AG04450 (cell line): Measurements from ENCODE around the gene CD1E. TPM values are rescaled to one million over a fixed set of nuclear protein-coding genes. Genes with fewer than 3 reads are reported as not detected.

Experiments
- CTCF ChIA-PET: fragments of 300-600, 350-600 bp; formaldehyde crosslinking; extraction: SDS; loops from one replicate; lab custom pipeline; 2022; ENCODE audit warnings: antibody characterized with exemption, inconsistent platforms; lab: Charles Lee
- POLR2A ChIA-PET: fragments of 350-600 bp; formaldehyde crosslinking; extraction: SDS; loops from one replicate; lab custom pipeline; 2021; ENCODE audit warnings: antibody characterized with exemption, inconsistent platforms; lab: Yijun Ruan, JAX
- DNase-seq: peaks from one replicate; pipeline ENCODE4 v3.0.0-alpha.2; 2011; ENCODE audit warnings: low read depth, low spot score
- H3K27ac ChIP-seq: one replicate; pipeline ENCODE4 v1.5.1; 2012; ENCODE audit warnings: low read depth, low read length, control low read depth
- H3K27me3 ChIP-seq: one replicate; pipeline ENCODE4 v1.6.0; 2012; ENCODE audit warnings: low read length; ENCODE audit not compliant: control insufficient read depth, insufficient read depth
- H3K4me3 ChIP-seq: 2 replicates; pipeline ENCODE4 v1.5.1; 2011; ENCODE audit warnings: mild to moderate bottlenecking, low read depth, low read length, control low read depth
- H3K9me3 ChIP-seq: 2 replicates; pipeline ENCODE4 v1.5.1; 2012; ENCODE audit warnings: low read length; ENCODE audit not compliant: control insufficient read depth, insufficient read depth
- polyA plus RNA-seq: library from polyadenylated mRNA; depleted of rRNA; stranded (reverse); fragments of >200 nt; gene quantifications from 2 replicates; pipeline ENCODE4 v1.2.3, GENCODE V29; 2011
- TF ChIP-seq, protein P1 (sequence below): IDR thresholded peaks from 2 replicates; pipeline ENCODE4 v1.5.1; 2011; ENCODE audit warnings: low read depth, low read length, control low read depth, inconsistent platforms

The CD1E gene
- polyA plus RNA-seq, 1 experiment, result not detected

DNA sequence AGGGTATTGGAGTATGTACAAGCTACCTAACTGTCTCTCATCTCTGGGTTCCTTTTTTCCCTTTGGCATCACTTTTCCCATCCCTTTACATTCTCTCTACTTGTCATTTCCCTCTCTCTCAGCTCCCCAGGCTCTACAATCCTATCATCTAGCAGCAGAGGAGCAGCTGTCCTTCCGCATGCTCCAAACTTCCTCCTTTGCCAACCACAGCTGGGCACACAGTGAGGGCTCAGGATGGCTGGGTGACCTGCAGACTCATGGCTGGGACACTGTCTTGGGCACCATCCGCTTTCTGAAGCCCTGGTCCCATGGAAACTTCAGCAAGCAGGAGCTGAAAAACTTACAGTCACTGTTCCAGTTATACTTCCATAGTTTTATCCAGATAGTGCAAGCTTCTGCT is 561 bp downstream of the CD1E start:
- H3K27ac ChIP-seq, result no peak overlapping the region
- H3K27me3 ChIP-seq, result no peaks in the 10 kb centered on the region
- CTCF ChIA-PET, result no interaction called here
- DNase-seq, result no peak
- TF ChIP-seq, protein P1, sequence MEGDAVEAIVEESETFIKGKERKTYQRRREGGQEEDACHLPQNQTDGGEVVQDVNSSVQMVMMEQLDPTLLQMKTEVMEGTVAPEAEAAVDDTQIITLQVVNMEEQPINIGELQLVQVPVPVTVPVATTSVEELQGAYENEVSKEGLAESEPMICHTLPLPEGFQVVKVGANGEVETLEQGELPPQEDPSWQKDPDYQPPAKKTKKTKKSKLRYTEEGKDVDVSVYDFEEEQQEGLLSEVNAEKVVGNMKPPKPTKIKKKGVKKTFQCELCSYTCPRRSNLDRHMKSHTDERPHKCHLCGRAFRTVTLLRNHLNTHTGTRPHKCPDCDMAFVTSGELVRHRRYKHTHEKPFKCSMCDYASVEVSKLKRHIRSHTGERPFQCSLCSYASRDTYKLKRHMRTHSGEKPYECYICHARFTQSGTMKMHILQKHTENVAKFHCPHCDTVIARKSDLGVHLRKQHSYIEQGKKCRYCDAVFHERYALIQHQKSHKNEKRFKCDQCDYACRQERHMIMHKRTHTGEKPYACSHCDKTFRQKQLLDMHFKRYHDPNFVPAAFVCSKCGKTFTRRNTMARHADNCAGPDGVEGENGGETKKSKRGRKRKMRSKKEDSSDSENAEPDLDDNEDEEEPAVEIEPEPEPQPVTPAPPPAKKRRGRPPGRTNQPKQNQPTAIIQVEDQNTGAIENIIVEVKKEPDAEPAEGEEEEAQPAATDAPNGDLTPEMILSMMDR, result no peak
- H3K4me3 ChIP-seq, result no peak overlapping the region
- peaks cover 11% of the 10 kb centered on the region for H3K9me3 ChIP-seq
- POLR2A ChIA-PET, result no interaction called here

- DNase-seq, result no peak
- no peaks in the 10 kb centered on the region for H3K27me3 ChIP-seq
- H3K27ac ChIP-seq, result no peak overlapping the region
- TF ChIP-seq, protein P1, result no peak
- ChIA-PET CTCF (no interaction called here), POLR2A (no interaction called here)
- no peak overlapping the region for H3K4me3 ChIP-seq
- H3K9me3 ChIP-seq, result peaks cover 9% of the 10 kb centered on the region
Observed at GRCh38 chr1:158355773-158356285, 2.1 kb downstream of the CD1E start.

DNA sequence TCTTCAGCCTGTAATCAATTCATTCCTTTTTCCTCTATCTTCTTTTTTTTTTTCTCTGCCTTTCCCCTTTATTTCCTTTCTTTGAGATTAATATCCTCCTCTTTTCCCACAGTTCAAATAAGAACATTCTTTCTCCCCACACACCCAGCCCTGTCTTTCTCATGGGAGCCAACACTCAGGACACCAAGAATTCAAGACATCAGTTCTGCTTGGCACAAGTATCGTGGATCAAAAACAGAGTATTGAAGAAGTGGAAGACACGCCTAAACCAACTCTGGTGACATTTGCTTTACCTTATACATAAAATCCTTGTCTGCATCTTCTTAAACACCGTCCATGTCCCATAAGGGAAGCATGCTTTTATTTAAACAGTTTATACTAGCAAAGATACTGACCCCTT is 2.9 kb downstream of the CD1E start:
- DNase-seq, result no peak
- H3K27me3 ChIP-seq, result no peaks in the 10 kb centered on the region
- ChIA-PET CTCF (no interaction called here), POLR2A (no interaction called here)
- H3K4me3 ChIP-seq, result no peak overlapping the region
- peaks cover 4% of the 10 kb centered on the region; the same call in 1 of the 2 replicates for H3K9me3 ChIP-seq
- TF ChIP-seq, protein P1, result no peak
- H3K27ac ChIP-seq, result no peak overlapping the region

DNA sequence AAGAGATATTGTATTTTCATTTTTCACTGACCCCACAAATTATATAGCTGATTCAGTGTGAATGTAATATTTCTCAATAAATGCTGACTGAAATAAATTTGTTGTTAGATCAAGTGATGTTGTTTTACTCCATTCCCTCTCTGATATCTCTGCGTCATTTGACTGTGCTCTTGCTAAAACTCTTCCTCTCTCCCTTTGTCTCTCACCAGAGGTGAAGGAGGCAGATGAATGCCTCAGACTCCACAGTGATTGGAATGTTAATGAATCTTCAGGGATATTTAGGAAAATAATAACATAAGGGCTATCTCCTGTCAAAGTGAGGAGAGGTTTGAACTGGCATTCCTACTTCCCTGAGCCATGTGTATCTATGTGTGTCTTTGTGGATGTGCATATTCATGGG is 3.7 kb downstream of the CD1E start:
- ChIA-PET CTCF (no interaction called here), POLR2A (no interaction called here)
- H3K27me3 ChIP-seq, result no peaks in the 10 kb centered on the region
- DNase-seq, result no peak
- H3K4me3 ChIP-seq, result no peak overlapping the region
- TF ChIP-seq, protein P1, result no peak
- no peak overlapping the region for H3K27ac ChIP-seq
- H3K9me3 ChIP-seq, result peaks cover 4% of the 10 kb centered on the region; the same call in 1 of the 2 replicates

GRCh38 chr1:158362482-158362881 is 8.8 kb downstream of the CD1E start:
- Histone ChIP-seq H3K9me3 (no peaks in the 10 kb centered on the region), H3K27me3 (no peaks in the 10 kb centered on the region), H3K4me3 (no peak overlapping the region), H3K27ac (no peak overlapping the region)
- TF ChIP-seq, protein P1, result no peak
- ChIA-PET POLR2A (no interaction called here), CTCF (no interaction called here)
- DNase-seq, result no peak
